GM19468 (cell line): Measurements from ENCODE around the gene DPYD.
A peak's percentile ranks its signal among the peaks of the same experiment; 100 is the strongest.

Source experiments
- ATAC-seq: cut with Tn5 transposase; IDR thresholded peaks from one replicate; pipeline ENCODE4 v1.9.1; 2021; ENCODE audit warnings: mild to moderate bottlenecking, moderate library complexity, moderate number of reproducible peaks; ENCODE audit not compliant: unreplicated experiment; ENCODE audit errors: extremely low read depth

Gene DPYD

DNA sequence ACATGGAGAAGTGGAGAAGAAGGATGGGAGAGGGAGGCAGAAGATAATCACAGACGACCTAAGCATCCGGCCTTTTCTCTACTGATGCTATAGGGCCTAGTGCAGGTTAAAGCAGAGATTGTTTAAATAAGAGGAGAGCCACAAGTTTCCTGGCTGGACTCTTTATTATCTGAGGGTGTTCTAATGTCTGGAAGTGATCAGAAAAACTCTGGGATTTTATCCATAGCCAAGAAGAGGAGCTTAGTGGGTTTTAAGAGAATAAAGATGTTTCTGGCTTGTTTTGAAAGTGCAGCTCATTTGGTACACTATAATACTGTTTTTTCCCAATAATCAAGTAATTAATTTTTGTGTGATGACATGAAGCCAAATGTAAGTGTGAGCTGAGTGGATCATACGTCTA lies 780.2 kb downstream of the DPYD start:
- no peak for ATAC-seq

DNA sequence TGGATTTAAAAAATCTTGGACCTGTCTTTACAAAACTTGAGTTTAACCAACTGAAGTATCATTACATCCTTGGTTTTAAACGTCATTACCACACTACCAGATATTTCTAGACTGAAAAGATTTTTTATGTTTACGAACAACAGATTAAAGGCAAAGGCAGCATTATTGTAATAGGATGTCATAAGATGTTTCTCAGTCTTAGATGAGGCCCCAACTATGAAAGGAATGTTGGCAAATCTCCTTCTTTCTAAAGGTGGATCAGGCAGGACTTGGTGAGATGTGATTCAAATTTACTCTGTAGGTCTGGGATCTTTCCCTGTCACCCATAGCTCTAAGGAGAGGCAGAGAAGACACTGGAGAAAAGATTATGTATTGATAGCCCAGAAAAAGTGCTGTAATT lies 781.3 kb downstream of the DPYD start:
- no peak for ATAC-seq

DNA sequence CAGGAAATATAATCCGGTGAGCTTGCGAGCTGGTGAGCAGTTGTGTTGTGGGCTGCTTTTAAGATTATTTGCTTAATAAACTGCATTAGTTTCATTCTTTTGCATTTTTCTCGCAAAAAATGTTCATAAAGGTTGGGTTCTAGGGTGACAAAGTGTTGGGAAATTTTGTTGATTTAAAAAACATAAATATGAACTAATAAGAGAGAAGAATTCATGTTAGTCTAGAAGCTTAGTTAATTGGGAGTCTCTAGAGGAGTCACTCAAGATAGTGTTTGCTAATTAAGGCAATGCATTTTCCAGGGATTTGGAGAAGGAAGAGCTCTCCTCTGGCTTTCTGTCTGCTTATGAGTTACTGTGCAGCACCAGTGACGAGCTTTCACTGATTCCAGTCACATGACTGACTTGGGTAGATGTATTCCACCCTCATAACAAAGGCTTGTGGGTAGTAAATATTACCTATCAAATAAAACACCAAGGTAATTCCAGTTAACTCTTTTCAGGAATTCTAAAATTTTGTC lies 782.3 kb downstream of the DPYD start:
- ATAC-seq = no peak

DNA sequence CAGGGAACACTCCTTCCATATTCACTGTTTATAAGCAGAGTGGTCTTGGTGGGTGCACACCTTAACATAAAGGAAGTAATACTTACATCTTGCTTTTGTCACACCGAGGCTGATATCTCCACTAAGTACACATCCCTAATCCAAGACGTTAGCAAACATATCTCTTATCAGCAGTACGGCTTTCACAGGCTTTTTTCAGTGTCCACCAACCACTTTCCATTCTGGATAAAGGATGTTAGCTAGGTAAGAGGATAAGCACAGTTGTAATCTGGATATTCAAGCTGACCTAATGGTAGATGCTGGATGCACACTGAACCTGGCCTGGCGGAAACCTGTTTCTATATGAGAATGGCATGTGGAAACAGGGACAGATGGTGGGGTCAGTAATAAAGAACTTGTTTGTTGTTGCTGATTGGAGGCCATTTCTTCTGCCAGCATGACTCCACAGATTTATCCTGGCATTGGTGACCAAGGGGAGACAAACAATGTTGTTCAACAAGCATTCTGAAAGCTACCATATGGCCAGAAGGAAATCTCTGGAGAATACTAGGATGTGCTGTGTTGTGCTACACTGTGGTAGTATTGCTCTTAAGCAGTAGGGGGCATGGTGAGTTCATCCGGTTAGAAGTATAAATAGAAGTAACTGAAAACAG lies 782.8 kb downstream of the DPYD start:
- peak; percentile 91 for ATAC-seq

DNA sequence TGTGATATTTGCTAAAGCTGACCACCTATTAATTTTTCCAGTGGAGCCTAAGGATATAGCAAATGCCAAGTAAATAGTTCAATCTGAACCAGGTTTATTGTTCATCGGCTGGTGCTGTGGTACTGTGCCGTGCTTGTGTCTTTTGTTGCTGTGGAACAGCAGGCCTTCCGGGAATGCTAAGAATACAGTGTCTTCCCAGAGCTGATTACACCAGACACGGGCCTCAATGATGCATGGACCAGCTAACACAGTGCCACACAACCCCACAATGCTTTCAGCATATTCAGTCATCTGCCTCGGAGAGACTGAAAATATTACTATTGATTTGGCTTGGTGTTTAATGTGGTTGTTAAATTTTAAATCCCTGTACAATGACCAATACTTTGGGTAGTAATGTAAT lies 783.8 kb downstream of the DPYD start:
- no peak for ATAC-seq

DNA sequence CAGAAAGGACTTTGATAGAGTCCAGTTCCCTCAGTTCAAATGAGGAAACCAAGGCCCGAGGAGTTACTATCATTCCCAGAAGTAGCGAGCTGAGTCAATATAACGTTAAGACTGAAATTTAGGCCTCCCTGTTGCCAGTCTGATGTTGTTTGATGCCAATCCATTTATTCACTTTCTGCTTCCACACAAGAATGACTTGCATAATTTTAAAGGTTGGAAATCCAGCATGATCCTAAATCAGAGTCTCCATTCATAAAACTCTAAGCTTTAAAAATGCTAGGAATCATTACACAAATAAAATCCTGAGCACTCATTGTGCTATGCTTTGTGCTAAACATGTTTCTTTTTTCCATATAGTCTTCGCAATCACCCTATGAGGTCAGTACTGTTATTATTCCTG lies 784.9 kb downstream of the DPYD start:
- ATAC-seq = no peak

DNA sequence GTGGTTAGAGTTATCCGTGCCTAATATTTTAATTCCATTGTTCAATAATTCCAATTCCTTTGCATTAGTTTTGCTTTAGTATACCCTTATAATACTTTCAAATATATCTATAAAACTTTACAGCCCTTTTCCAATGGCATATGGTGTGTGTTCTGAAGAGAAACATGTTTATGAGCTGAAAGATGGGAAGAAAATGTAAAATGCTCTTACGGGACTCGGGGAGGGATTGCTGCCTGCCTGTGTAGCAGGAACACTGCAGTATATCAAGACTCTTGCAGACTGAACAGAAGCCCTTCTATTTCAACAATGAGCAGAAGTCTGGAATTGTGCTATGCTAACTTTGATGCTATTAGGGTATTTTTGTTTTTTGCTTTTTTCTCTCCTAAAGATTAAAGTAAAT lies 792.4 kb downstream of the DPYD start:
- no peak for ATAC-seq

DNA sequence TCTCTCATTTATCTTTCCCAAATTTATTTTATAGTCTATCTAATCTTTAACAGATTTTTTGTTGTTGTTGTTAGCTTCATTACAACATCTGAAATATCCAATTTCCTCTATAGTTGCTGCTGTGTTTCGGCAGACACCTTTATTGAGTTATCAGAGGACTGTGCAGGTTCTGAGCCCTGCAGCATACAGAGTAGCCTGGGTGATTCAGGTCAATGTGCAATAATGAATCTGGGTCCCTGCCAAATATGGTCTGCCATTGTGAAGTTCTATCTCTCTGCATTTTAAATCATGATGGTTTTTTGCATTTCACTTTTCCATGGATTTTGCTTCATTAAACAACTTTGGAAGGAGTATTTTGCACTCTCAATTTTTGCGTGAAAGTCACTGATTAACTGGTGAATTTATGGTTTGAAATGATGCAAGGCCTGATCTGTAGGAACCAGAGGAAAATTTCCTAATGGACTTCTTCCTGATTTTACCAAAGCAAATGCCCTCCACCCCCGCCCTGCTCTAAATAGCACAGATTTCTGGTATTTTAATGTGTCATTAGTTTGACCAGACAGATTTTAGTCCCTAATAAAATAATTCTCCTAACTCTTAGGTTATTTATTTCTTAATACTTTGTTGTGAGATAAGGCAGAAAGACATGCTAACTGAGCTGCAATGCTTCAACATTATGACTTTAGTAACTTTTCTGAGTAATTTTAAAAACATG lies 797.0 kb downstream of the DPYD start:
- no peak for ATAC-seq

DNA sequence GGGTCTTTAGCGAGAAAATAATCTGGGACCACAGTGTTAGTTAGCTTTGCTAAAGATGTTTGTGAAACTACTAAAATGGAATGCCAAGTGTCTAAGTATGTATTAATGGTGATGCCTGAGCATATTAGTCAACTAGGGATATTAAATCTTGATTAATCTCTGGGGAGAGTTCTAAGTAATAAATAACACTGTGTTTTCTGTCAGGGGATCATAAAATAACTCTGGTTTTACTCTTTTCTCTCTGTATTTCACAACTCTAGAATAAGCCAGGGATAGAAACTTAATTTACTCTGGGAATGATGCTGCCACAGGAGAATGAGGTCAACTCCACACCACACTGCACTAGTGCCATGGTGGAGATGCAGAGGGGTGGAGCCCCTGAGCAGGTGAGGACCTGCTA lies 800.0 kb downstream of the DPYD start:
- ATAC-seq = no peak

DNA sequence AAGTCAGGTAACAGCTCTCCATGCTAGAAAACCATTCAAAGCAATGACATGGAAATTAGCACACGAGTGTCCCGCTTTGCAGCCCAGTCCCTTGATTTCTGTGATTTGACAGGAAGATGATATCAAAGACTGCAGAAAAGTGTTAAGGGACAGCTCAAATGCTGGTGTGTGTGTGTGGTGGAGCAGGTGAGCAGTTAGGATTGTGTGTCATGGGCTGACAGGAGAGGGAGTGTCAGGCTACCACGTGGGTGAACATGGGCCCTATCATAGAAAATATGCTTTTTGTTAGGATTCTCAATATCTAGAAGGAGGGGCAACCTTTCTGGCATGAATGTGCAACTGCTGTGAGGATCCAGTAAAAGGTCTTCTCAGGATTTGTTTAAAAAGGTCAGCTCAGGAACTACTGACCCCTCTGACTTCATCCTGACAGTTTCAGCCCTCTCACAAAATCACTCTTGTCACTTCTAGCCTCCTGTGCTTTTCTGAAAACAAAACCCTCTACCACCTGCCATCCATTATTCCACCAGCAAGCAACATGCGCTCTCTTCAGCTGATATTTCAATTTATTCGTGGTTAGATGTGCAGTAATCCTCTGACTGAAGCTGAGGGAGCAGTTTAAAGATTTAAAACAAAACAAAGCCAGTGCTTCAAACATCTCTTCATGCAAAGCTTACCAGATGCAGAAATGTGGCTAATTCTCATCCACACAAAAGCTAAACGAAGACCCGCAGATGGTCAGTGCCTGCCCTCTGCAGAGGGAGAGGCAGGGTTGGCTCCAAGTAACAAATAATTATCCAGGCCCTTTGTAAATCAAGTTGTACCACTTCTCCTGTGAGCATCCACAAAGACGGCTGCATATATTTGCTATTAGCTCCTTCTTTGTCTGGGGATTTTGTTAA lies 801.3 kb downstream of the DPYD start:
- ATAC-seq = no peak

DNA sequence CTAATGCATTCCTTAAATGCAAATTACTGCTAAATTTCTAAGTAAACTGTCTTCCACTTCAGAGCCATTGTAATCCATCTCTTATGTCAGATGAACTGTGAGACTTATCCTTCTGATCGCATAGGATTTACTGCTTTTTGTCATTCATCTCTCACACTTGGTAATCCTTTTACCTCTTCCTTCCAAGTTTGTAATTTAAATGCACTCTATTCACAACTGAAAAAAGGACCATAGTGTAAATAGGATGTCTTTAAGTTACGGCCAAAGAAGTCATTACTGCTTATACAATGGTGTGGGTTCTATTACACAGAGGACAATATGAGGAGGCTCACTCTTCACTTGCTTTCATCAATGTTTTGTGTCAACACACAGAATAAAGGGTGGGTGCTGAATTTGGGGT lies 806.0 kb downstream of the DPYD start:
- no peak for ATAC-seq

DNA sequence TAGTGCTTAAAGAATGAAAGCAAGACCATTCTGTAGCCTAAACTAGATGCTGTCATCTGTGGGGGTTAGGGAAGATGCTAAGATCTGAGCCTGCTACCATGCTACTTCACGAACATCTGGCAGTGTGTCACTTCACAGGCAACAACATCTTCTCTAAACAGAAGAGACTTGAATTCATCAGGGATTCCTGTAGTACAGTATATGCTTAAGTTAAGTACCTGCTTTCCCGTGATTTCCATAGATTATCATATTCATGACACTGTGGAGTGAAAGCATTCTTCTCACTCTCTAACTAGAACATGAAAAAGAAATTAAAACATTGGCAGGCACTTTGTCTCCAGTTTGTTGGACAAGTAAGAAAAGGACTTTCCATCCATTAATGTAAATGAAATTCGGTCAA lies 808.4 kb downstream of the DPYD start:
- ATAC-seq = no peak

DNA sequence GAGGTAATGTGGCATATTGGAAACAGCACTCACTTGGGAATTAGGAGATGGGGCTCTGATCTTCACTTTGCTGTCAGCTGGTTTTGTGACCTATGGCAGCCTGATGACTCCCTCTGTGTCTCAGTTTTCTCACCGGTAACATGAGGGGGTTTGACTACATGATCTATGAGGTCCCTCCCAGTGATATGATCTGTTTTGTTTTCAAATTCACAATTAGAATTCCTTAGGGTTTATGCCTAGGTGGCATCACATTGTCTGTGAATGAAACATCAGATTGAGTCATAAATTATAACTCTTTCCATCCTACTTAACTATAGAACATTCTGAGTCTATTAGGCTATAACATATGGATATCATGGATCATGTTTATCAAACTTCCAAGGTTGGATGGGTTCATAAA lies 812.7 kb downstream of the DPYD start:
- ATAC-seq = no peak

DNA sequence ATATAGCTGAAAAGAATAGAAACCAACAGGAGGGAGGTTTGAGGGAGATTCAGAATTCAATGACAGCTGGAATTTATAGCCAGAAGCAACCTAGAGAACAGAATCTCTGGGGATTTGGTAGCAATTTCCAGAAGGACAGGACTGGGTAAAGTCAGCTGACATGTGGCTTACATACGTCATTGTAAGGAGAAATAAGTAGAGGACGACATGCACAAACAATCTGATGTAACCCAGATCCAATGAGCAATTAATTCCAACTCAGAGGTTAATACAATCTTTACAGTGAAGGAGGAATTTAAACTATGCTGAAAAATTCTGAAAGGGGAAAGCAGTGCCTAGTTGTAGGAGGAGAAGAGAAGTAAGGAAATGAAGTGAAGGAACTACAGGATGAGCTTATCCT lies 815.3 kb downstream of the DPYD start:
- ATAC-seq = no peak

DNA sequence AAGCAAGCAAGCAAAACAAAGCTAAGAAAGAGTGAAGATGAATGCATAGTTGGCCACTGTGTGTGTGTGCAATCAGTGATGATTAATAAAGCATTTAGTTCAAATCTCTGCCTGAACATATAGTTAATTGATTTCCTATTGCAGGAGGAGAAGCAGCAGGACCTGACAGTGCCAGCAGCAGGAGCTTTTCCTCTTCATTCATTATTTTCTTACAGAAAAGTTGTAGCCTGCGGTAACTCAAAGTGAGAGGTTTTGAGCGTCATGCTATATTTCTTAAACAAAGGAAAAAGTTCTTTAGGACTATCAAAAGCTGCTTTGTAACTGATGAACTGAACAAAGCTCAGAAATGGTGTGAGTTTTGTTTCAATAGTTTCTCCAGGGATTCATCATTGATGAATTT lies 819.3 kb downstream of the DPYD start:
- no peak for ATAC-seq

DNA sequence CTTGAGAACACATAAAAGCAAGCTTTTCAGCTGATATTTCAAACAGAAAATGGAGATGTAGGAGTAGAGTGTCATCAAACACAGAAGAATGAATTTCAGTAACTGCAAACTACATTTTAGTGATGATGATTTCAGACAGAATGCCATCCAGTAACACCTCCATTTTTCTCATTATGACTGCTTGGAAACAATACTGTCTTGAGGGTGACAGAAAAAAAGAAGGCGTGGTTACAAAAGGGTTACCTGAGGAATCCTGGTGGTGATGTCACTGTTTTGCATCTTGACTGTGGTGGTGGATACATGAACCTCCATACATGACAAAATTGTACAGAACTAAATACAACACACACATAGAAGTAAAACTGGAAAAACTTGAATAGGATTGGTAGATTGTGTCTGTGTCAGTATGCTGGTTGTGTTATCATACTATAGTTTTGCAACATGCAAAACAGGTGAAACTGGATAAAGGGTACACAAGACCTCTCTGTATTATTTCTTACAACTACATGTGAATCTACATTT lies 823.4 kb downstream of the DPYD start:
- ATAC-seq = no peak

DNA sequence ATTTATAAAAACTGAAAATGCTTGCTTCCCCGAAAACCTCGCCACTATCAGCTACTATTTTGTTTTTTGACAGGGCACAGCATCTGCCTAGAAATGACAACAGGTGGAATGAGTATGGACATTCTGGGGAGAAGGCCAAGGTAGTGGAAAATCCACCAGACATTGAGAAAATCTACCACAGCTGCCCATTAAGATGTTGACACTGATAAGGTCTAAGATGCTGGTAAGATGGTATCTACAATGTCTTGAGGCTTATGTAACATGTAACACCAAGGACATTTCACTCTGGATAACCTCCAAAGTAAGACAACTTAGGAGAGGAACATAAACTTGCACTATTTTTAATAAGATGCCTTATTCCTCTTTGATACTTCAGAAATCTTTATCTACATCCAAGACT lies 825.1 kb downstream of the DPYD start:
- ATAC-seq = no peak

DNA sequence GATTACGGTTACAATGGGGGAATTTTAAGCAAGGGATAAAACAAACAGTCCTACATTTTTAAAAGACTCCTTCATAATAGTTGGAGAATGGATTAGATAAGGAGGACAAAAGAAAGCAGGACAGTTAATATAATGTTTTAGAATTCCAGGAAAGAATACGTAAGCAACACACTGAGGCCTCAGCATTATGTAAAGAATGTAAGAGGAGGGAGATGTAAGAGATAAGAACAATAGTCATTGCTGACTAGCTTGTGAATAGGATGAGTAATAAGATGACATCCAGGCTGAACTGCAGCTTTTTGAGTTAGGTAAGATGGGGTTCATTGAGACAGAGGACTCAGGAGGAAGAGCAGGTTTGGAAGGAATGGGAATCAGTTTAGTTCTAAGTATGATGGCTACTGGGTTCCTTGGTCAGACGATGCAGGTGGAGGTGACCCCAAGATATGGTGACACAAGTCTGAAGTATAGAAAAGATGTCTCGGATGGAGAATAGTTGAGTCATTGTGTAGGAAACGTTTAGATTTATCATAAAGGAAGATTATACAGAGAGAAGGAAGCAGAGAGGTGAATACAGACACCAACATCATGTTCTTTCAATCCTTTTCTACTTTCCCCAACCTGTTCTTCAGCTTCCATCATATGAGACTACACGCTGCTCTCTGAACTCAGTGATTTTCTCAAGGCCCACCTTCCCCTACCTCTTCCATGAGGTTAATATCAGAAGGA lies 826.4 kb downstream of the DPYD start:
- no peak for ATAC-seq

DNA sequence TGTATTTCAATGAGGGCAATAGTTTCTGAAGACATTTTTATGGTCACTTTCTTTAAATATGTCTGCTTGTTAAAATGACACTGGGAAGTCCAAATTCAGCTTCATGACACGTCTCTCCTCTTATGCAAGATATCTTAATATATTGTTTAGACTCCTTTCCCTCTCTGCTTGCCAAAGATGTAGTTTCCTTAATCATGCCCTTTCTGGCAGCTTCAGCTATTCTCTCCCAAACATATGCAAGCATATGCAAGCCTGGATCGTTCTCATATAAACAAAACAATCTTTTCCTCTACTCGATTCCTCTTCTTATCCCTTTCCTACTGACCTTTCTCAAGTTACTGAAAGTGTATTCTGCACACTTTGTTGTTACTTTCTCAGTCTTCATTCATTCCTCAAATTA lies 827.1 kb downstream of the DPYD start:
- ATAC-seq = no peak

DNA sequence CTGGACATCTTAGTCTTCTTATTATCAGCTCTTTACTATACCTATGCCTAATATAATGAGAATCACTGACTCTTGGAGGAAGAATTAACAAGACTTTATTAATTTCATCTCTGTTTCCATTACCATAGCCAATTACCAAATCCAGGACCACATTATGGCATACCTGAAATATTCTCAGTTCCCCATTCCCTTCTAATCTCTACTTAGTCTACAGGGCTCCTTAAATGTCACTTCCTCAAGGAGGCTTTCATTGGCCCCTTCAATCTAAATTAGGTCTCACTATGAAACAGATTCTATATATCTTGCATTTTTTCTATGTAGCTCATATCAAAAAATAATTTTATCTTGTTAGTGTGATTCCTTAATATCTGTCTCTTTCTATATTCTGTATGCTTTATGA lies 828.0 kb downstream of the DPYD start:
- ATAC-seq = no peak
